Neural crest cell (in vitro differentiated cells): ENCODE results near the gene SNRNP200. TPM values are rescaled to one million over a fixed set of nuclear protein-coding genes. Genes with fewer than 3 reads are reported as not detected.

ENCODE experiments used
- DNase-seq: peaks from one replicate; pipeline ENCODE4 v3.0.0; 2021; ENCODE audit warnings: low read depth, mixed read lengths, low spot score
- H3K27ac Mint-ChIP-seq: one replicate; pipeline ENCODE4 v1.8.0; 2021; ENCODE audit warnings: mild to moderate bottlenecking, mixed read lengths; ENCODE audit not compliant: unreplicated experiment
- H3K27me3 Mint-ChIP-seq: 2 replicates; pipeline ENCODE4 v1.8.0; 2021; ENCODE audit warnings: low read depth, mild to moderate bottlenecking, mixed read lengths
- H3K36me3 Mint-ChIP-seq: 2 replicates; pipeline ENCODE4 v1.8.0; 2021; ENCODE audit warnings: low read depth, mild to moderate bottlenecking, mixed read lengths
- H3K4me1 Mint-ChIP-seq: 2 replicates; pipeline ENCODE4 v1.8.0; 2021; ENCODE audit warnings: mixed read lengths
- H3K4me3 Mint-ChIP-seq: one replicate; pipeline ENCODE4 v1.8.0; 2021; ENCODE audit warnings: mild to moderate bottlenecking, mixed read lengths
- H3K9me3 Mint-ChIP-seq: 2 replicates; pipeline ENCODE4 v1.8.0; 2021; ENCODE audit warnings: mixed read lengths
- CTCF ChIP-seq: fragments of 200-600 bp; sonication (generic); conservative IDR thresholded peaks from 2 replicates; pipeline ENCODE4 v1.5.0; 2021; ENCODE audit warnings: antibody characterized with exemption, mild to moderate bottlenecking
- total RNA-seq: library from RNA; stranded (reverse); gene quantifications from 2 replicates; pipeline ENCODE4 v1.2.1, GENCODE V29; 2021

SNRNP200 gene
- total RNA-seq, 1 donor from 2014 or later, result 250 TPM

- Mint-ChIP-seq H3K27ac (no peak overlapping the region), H3K36me3 (no peaks in the 10 kb centered on the region), H3K4me1 (no peaks in the 10 kb centered on the region), H3K4me3 (no peak overlapping the region), H3K9me3 (no peaks in the 10 kb centered on the region), H3K27me3 (no peaks in the 10 kb centered on the region)
- TF ChIP-seq CTCF, result no peak
- DNase-seq, result no peak
Measured at GRCh38 chr2:96233880-96234316, 71.4 kb downstream of the SNRNP200 start.

GRCh38 chr2:96233436-96233835 lies 71.9 kb downstream of the SNRNP200 start:
- Mint-ChIP-seq H3K27ac (no peak overlapping the region), H3K36me3 (no peaks in the 10 kb centered on the region), H3K9me3 (no peaks in the 10 kb centered on the region), H3K4me3 (no peak overlapping the region), H3K4me1 (no peaks in the 10 kb centered on the region), H3K27me3 (no peaks in the 10 kb centered on the region)
- TF ChIP-seq CTCF, result no peak
- DNase-seq, result no peak

- no peak for TF ChIP-seq CTCF
- H3K4me1 Mint-ChIP-seq, result no peaks in the 10 kb centered on the region
- no peaks in the 10 kb centered on the region for H3K36me3 Mint-ChIP-seq
- H3K9me3 Mint-ChIP-seq, result no peaks in the 10 kb centered on the region
- H3K4me3 Mint-ChIP-seq, result no peak overlapping the region
- DNase-seq, result no peak
- no peaks in the 10 kb centered on the region for H3K27me3 Mint-ChIP-seq
- peak overlapping the region; percentile 37 for H3K27ac Mint-ChIP-seq
Measured at GRCh38 chr2:96231316-96231715, 74.0 kb downstream of the SNRNP200 start.

GRCh38 chr2:96225016-96225533 lies 80.3 kb downstream of the SNRNP200 start:
- DNase-seq, result no peak
- H3K27ac Mint-ChIP-seq, result no peak overlapping the region
- H3K9me3 Mint-ChIP-seq, result no peaks in the 10 kb centered on the region
- no peak overlapping the region for H3K4me3 Mint-ChIP-seq
- no peaks in the 10 kb centered on the region for H3K27me3 Mint-ChIP-seq
- no peaks in the 10 kb centered on the region for H3K36me3 Mint-ChIP-seq
- TF ChIP-seq CTCF, result no peak
- no peaks in the 10 kb centered on the region for H3K4me1 Mint-ChIP-seq

Other genes starting within 250 kb of the SNRNP200 start
- 0.79 and 0.82 TPM in 2 replicates for gene ADRA2B, start 189.0 kb downstream of the SNRNP200 start, total RNA-seq
- gene ASTL, start 167.0 kb downstream of the SNRNP200 start, total RNA-seq, result not detected in 2 replicates
- 1.0 and 1.1 TPM in 2 replicates for gene DUSP2, start 160.1 kb downstream of the SNRNP200 start, total RNA-seq
- 178 and 186 TPM in 2 replicates for gene STARD7, start 96.7 kb downstream of the SNRNP200 start, total RNA-seq
- gene TMEM127, start 39.5 kb downstream of the SNRNP200 start, total RNA-seq, result 28.8 and 30.6 TPM in 2 replicates
- 89.8 and 91.1 TPM in 2 replicates for gene CIAO1, start 39.3 kb downstream of the SNRNP200 start, total RNA-seq
- 24.2 and 25.6 TPM in 2 replicates for gene ITPRIPL1, start 19.8 kb upstream of the SNRNP200 start, total RNA-seq
- gene NCAPH, start 30.2 kb upstream of the SNRNP200 start, total RNA-seq, result 78.8 and 80.9 TPM in 2 replicates
- 0.21 TPM in 1 of 2 replicates, not detected in the other for gene NEURL3, start 199.8 kb upstream of the SNRNP200 start, total RNA-seq
- gene ARID5A, start 231.2 kb upstream of the SNRNP200 start, total RNA-seq, result 12.0 and 12.9 TPM in 2 replicates